ENCODE results near the gene ITGA11.

The ITGA11 gene

DNA sequence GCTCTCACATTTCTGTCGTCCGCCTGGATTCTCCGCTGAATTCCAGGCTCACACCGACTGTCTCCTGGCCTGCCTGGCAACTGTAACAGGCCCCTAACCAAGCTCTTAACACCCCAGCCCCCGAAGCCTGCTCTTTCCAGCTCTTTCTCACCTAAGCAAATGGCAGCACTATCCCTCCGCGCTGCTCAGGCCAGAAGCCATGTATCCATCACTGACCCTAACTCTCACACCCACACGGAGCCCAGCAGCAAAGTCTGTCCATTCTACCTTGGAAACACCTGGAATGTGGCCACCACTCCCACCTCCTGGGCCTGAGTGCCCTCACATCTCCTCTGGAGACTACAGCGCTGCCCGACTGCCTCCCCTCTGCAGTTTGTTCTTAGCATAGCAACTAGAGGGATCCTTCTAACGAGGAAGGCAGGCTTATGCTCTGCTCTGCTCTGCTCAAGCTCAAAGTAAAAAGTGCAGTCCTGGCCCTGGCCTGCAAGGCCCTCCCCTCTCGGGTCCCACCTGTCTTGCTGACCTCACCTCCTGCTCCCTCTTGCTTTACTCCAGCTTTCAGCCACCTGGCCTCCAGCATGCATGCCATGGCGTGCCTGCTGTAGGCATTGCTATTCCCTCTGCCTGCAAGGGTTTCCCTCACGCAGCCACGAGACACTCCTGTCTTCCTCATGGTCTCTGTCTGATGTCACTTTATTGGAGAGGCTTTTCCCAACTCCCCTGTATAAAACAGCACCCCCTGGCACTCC lies 127.2 kb downstream of the ITGA11 start:
- DNase-seq: no peak

DNA sequence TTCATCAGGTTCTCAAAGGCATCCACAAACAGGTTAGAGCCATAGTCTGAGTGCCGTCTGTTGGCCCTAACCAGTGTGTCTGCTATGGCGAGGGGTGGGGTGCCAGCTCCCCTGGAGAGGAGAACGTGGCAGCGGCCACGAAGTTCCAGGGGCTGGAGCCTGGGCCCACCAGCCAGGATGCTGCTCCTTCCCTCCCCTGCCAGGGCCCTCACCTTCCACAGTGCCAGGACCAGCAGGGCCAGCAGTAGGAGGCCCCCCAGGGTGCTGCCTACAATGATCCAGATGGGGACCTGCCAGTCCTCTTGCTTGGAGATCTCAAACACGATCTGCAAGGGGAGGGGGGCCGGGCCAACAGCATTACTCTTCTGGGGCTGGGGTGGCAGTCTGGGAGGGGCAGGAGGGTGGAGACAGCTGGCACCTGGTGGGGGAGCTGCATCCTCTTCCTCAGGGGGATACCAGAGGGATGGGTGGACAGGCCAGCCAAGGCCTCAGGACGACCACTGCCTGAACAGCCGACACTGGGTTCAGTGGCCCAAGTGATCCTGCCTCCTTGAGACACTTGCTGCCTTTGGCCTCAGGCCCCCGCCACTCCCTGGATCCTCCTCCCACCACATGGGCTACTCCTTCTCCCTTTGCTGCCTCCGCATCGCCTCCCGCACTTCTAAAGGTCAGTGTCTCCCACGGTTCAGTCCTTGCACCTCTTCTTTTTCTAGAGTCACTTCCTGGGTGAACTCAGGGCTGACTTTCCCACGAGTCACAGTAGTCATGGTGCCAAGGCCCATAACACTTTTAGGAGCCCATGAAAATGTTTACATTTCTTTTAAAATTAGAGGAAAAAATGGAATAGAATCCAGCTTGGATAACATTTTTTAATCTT lies 128.2 kb downstream of the ITGA11 start:
- DNase-seq: no peak

DNA sequence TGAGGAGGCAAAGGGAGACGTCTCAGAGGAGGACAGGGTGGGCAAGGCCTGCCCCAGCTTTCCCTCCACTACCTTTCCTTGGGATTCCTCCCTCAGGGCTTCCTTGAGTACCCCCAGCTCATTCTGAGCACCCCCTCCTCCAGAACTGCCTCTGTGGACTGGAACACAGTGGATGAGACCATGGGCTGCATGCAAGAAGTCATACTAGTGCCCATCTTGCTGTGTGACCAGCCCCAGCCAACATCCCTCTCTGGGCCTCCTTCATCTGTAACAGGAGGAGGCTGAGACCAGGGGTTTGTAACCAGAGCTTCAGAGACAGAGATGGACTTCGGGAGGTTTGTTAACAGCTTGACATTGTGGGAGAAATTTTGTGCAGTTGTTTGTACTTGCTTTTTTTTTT lies 128.8 kb downstream of the ITGA11 start:
- DNase-seq: no peak

DNA sequence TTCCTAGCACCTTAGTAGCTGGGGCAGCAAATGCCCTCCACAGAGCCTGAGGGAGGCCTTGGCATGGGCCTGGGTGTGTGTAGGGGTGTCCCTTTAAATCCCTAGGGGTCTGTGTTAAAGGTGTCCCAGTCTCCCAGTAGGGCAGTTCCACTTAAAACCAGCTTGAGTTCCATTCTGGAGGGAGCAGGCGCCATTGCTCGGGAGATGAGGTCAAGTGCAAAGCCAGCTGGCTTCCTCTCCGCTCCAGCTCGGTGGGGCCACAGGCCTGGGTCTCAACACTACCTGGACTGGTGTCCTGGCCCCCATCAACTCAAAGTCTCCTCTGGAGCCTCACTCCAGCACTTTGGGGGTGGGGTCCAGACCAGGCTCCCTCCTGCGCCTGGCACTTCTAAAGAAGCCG lies 129.2 kb downstream of the ITGA11 start:
- DNase-seq: no peak

DNA sequence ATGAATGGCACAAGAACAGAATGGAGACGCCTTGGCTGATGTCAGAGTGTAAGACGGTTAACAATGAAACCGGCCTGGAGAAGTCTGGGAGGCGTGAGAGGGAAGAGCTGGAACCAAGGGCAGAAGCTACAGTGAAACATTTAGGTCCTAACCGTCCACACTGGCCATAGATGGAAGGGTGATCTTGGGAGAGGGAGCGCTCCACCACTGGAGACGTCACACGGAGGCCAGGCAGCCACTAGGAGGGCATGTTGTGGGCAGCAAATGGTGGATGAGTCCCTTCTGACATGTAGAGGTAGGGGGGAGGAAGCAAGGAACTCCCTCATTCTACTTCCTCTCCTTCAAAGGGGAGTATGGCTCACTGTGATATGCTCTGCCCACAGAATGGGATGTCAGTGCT lies 130.7 kb downstream of the ITGA11 start:
- no peak for DNase-seq

DNA sequence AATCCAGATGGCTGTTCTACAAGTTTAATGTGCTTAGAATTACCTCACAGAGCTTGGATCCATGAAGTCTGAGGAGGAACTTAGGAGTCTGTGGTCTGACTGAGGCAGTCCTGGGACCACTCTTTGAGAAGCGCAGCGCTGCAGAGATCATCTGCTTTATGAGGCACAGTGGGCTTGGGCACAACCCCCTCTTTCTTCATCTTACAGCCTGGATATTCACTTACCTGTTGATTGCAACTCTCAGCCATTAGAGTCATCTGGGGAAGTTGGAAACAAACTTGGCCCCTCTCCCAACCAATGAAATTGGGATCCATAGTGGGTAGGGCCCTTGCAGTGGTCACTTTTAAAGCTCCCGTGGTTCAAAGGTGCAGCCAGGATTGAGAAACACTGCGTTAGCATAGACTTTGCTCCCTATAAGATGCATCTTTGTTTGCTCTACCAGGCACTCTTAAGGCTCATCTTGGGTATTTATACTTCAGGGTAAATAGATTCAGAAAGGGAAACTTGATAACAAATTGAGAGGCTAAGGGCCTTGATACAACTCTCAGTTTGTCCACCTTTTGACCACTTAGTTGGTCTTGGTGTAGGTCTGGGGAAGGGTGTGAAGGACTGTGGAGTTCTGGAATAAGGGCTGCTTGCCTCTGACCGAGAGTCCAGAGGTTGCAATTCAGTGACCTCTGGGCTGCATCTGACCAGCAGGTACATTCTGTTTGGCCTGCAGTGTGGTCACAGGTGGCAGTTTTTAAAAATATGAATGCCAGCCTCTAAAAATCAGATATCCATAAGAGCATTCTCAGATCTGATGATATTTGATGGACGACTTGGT lies 131.6 kb downstream of the ITGA11 start:
- DNase-seq: no peak

DNA sequence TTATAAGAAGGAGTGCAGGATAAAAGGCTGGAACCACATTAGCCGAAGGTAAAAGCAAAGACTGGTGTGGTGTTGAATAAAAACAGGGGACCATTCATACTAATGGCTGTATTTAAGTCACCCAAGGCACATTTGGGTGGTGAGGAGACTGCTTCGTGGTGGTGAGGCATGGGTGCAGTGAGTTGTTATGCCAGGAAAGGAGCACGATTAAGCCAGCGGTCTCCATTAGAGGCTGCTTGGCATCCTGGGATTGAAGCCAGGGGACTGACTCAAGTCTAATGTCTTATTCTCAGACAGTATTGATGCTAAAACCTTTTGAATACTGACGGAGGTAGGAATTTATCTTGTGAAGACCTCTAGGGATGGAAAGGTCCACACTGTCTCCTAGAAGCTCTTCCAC lies 132.5 kb downstream of the ITGA11 start:
- DNase-seq: no peak

DNA sequence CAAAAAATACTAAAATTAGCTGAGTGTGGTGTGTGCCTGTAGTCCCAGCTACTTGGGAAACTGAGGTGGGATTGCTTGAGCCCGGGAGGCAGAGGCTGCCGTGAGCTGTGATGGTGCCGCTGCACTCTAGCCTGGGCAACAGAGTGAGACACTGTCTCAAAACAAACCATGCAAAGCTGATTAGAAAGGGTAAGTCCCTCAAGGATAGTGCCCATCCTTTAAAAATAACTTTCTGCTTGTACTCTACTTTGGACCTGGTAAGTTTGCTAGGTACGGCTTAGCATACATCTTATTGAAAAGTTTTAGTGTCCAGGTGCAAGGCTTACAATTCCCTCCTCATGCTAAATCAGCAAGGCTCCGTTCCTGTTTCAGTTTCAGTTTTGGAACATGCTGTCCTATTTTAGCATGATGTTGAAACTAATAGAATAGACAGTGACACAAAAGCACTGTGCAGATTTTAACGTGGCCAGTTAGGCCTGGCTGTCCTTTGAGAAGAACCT lies 133.0 kb downstream of the ITGA11 start:
- DNase-seq: no peak

DNA sequence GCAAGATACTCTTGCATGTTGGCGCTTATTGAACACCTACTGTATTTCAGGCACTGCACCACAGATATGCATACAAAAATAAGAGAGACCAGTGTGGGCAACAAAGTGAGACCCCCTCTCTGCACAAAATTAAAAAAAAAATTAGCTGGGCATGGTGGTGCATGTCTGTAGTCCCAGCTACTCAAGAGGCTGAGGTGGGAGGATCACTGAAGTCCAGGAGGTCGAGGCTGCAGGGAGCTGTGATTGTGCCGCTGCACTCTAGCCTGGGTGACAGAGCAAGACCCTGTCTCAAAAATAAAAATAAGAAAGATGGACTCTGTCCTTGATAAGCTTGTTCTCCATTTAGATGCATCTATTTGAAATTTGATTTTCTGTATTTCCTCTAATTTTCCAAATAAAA lies 133.6 kb downstream of the ITGA11 start:
- no peak for DNase-seq

DNA sequence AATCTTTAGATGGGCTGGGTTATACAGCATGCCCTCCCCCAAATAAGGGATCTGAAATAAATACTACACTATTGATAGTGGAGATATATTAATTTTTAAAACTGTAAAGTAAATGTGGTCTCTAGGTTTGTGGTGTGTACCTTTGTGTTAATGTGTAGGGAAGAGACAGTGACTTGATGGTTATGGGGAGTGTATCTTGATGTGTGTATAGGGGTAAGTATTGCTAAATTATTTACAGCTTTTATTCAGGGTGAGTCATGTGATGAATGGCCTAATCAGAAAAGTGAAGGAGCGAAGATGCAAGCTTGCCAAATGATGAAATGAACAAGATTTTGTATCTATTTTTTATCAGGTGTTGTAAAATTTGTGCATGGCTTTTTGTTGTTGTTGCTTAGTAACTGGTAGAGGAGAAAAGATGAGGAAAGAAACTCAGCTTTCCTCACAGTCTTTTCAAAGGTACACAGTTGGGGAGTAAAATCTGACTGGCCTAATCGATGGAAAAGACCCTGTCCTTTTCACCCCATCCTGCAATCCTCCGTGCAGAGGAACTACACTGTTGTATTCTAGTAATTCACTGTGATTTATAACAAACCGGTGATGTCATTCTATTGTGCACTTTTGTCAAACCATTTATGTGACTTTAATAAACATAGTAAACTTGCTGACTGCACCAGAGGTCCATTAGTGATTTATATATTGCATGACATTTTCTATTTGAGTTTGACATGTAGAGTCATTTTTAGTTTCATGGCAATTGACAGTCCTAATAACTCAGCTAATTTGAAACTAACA lies 136.8 kb downstream of the ITGA11 start:
- DNase-seq: no peak

DNA sequence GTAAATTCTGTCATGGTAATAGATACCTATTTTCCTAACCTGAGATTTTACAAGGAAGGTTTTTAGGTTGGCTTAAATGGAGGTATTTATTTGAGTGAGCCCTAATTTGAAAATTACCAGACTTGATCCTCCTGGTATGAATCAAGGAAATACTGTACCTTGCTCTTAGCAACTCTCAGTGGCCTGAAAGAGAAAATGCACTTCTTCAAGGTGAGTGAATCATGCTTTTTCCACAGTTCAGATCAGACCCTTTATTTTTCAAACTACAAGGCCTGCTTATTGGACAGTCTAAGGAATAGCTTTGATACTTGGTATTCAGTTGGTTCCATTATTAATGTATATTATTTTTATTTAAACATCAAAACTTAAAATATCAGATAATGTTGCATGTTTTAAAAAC lies 139.0 kb downstream of the ITGA11 start:
- no peak for DNase-seq

DNA sequence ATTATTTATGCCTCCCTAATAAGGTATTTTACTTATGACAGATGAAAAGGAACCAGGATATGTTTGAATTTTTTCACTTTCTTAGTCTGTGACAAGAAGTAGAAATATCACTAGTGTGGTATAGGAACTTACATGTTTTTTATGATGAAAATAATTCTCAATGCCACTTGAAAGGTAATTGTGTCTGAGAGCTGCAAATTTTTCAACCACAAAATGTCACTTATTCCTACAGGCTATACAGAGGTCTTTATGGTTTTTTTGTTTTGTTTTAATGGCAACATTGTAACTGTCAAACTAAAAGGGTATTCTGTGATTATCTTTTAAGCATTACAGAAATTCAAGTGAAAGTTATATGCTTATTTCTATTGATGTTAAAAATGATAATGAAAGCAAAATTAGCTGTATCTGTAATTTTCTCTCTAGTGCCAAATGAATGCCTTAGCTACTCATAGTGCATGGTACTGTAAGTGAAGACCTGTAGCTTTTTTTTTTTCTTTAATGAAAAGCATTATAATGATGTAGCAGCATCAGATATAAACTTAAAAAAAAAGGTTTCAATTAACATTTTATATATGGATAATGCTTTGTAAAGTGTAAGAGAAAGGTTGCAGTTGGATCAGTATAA lies 139.7 kb downstream of the ITGA11 start:
- no peak for DNase-seq

DNA sequence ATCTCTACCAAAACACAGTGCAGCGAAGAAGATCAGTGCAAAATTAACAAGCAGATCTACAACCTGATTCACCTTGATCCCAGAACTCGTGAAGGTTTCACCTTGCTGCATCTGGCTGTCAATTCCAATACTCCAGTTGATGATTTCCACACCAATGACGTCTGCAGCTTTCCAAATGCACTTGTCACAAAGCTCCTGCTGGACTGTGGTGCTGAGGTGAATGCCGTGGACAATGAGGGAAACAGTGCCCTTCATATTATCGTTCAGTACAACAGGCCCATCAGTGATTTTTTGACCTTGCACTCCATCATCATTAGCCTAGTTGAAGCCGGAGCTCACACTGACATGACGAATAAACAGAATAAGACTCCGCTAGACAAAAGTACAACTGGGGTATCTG lies 141.2 kb downstream of the ITGA11 start:
- no peak for DNase-seq

DNA sequence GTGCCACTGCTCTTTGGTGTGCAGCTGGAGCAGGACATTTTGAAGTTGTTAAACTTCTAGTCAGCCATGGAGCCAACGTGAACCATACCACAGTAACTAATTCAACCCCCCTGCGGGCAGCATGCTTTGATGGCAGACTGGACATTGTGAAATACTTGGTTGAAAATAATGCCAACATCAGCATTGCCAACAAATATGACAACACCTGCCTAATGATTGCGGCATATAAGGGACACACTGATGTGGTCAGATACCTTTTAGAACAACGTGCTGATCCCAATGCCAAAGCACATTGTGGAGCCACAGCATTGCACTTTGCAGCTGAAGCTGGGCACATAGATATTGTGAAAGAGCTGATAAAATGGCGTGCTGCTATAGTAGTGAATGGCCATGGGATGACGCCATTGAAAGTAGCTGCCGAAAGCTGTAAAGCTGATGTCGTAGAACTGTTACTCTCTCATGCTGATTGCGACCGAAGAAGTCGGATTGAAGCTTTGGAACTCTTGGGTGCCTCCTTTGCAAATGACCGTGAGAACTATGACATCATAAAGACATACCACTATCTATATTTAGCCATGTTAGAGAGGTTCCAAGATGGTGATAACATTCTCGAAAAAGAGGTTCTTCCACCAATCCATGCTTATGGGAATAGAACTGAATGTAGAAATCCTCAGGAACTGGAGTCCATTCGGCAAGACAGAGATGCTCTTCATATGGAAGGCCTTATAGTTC lies 142.2 kb downstream of the ITGA11 start:
- DNase-seq: no peak

DNA sequence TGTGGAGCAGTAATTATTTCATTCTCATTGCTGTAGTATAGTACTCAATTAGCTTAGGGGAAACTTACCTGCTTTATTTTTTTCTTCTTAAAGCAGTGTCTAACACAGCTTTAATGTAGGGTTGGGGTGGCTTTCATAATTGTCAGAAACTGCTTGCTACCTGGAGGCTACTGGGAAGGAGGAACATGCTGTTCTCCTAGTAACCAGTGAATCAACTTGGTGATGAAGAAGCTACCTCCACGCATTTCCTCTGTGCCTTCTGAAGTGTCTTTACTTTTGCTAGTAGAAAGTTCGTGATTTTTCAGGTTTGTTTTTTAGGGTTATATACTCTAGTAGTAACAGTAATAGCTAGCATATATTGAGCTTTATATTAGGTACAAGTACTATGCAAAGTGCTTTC lies 142.9 kb downstream of the ITGA11 start:
- DNase-seq: no peak

DNA sequence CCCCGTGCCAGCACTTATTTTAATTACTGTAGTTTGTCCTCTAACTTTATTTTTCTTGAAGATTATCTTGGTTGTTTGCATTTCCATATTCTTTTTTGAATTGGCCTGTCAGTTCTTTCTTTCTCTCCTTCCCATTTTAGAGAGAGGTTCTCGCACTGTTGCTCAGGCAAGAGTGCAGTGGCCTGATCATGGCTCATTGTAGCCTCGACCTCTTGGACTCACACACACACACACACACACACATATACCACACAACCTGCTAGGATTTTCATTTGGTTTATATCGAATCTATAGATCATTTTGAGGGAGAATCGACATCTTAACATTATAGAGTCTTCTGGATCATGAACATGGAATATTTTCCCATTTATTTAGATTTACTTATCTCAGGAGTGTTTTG lies 145.7 kb downstream of the ITGA11 start:
- no peak for DNase-seq

DNA sequence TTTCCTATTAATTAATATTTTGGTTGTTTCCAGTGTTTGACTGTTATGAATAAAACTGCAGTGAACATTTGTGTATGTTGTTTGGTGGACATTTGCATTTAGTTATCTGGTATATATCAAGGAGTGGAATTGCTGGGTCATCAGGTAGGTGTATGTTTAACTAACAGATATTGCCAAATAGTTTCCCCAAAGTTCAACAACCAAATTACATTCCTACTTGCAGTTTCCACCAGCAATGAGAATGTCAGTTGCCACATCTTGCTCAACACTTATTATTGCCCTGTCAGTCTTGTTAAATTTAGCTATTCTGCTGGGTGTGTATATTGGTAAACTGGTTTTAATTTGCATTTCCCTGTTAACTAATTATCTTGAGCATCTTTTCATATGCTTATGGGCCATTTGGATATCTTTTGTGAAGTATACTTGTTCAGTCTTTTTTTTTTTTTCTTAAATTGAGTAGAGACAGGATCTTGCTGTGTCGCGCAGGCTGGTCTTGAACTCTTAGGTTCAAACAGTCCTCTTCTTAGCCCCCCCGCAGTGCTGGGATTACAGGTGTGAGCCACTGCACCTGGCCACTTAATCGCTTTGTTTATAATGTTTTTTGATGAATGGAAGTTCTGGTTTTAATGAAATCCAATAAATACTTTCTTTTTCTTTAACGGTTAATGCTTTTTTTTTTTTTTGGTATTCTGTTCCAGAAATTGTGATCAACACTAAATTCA lies 146.5 kb downstream of the ITGA11 start:
- DNase-seq: no peak

DNA sequence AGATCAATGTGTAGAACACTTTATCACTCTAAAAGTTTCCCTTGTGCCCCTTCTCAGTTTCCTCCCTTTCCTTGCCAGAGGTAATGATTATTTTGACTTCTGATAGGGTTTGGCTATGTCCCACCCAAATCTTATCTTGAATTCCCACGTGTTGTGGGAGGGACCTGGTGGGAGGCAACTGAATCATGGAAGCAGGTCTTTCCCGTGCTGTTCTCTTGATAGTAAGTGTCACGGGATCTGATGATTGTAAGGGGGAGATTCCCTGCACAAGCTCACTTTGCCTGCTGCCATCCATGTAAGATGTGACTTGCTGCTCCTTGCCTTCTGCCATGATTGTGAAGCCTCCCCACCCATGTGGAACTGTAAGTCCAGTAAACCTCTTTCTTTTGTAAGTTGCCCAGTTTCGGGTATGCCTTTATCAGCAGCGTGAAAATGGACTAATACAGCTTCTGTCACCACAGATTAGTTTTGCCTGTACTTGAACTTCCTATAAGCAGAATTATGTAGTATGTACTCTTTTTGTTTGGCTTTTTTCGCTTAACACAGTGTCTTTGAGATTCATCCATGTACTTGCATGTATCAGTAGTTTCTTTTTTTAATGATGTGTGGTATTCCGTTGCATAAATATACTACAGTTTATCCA lies 147.2 kb downstream of the ITGA11 start:
- no peak for DNase-seq

DNA sequence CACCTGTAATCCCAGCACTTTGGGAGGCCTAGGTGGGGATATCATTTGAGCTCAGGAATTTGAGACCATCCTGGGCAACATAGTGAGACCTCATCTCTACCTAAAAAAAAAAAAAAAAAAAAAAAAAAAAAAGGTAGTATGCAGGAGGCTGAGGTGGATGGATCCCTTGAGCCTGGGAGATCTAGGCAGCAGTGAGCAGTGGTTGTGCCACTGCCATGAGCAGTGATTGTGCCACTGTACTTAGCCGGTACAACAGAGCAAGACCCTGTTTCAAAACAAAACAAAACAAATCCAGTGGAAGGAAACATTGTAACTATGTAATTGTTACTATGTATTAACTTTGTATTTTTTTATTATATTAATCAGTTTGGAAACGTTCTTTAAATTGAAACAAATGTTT lies 148.6 kb downstream of the ITGA11 start:
- DNase-seq: no peak

DNA sequence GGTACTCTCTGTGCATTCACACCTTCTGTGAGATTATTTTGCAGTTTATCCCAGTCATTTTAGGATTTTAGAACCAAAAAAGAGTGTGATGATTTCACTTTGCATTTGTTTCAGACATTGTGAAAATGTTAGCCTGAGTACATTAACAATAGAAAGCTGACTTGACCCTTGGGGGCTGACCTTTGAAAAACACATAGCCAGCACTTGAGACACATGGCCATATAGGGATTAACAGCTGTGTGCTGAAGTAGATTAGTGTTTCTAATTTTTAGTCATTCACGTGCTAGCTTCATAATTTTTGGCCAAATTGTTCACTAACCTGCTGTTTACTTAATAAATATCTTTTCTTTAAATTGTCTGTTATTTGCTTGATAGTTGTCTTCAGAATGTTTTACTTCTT lies 151.0 kb downstream of the ITGA11 start:
- DNase-seq: no peak

All from NCI-H345 (cell line).